K562 (cell line): ENCODE results near the gene SYMPK. TPM values are rescaled to one million over a fixed set of nuclear protein-coding genes. Genes with fewer than 3 reads are reported as not detected.
A peak's percentile ranks its signal among the peaks of the same experiment; 100 is the strongest.

ENCODE experiments used
- DPF2 ChIP-seq: fragments of 450-650 bp; IDR thresholded peaks from 2 replicates; pipeline ENCODE4 v1.6.1; 2016
- ETV5 ChIP-seq: sonication (generic); formaldehyde crosslinking; IDR thresholded peaks from 2 replicates; pipeline ENCODE4 v1.4.0; 2020; ENCODE audit warnings: low read depth, mild to moderate bottlenecking, missing genetic modification reagents
- ILF3 ChIP-seq: fragments of 450-650 bp; IDR thresholded peaks from 2 replicates; pipeline ENCODE4 v1.6.1; 2018; ENCODE audit warnings: antibody characterized with exemption, mild to moderate bottlenecking, moderate library complexity, borderline replicate concordance
- MYNN ChIP-seq, 2 experiments: sonication (generic); formaldehyde crosslinking in 1 of 2; IDR thresholded peaks; 2 replicates each; pipeline versions ENCODE4 v1.5.0 to v1.6.1; 2016 to 2020; ENCODE audit warnings: antibody characterized with exemption in 1 of 2, missing genetic modification reagents in 1 of 2
- NEUROD1 ChIP-seq: fragments of 150-350 bp; IDR thresholded peaks from 2 replicates; pipeline ENCODE4 v1.6.1; 2014; ENCODE audit warnings: borderline replicate concordance, low read length, low read depth; ENCODE audit not compliant: partially characterized antibody
- POLR2AphosphoS5 ChIP-seq: IDR thresholded peaks from 2 replicates; pipeline ENCODE4 v1.6.1; 2011; ENCODE audit warnings: mild to moderate bottlenecking, low read depth, low read length, moderate library complexity; ENCODE audit not compliant: control insufficient read depth, insufficient read depth
- SIN3A ChIP-seq, 2 experiments: fragments of 150-350 bp in 1 of 2; IDR thresholded peaks; 2 replicates each; pipeline ENCODE4 v1.6.1; 2011 to 2016; ENCODE audit warnings: borderline replicate concordance in 2 of 2, low read depth in 2 of 2, low read length in 2 of 2, mild to moderate bottlenecking in 2 of 2, moderate library complexity in 2 of 2; ENCODE audit not compliant: control insufficient read depth in 1 of 2
- SMARCA4 ChIP-seq: fragments of 450-650 bp; IDR thresholded peaks from 2 replicates; pipeline ENCODE4 v1.6.1; 2016
- SMARCA5 ChIP-seq: fragments of 450-650 bp; IDR thresholded peaks from 2 replicates; pipeline ENCODE4 v1.6.1; 2016
- SMC3 ChIP-seq: conservative IDR thresholded peaks from 2 replicates; pipeline ENCODE4 v1.6.1; 2011; ENCODE audit warnings: low read depth, low read length, improper control_type of control experiment; ENCODE audit not compliant: insufficient read depth
- SOX6 ChIP-seq: fragments of 450-650 bp; IDR thresholded peaks from 2 replicates; pipeline ENCODE4 v1.6.1; 2014; ENCODE audit warnings: mild to moderate bottlenecking
- SREBF1 ChIP-seq: fragments of 150-350 bp; IDR thresholded peaks from 2 replicates; pipeline ENCODE4 v1.6.1; 2014; ENCODE audit warnings: antibody characterized with exemption, low read depth, low read length, borderline replicate concordance
- TBP ChIP-seq: optimal IDR thresholded peaks from 2 replicates; pipeline ENCODE3; 2011; ENCODE audit warnings: low read depth, low read length, improper control_type of control experiment
- ZNF143 ChIP-seq: sonication (generic); formaldehyde crosslinking; IDR thresholded peaks from 2 replicates; pipeline ENCODE4 v1.9.0; 2022; ENCODE audit warnings: mild to moderate bottlenecking, missing genetic modification reagents
- ZNF592 ChIP-seq: fragments of 450-650 bp; IDR thresholded peaks from 2 replicates; pipeline ENCODE4 v1.6.1; 2017; ENCODE audit warnings: antibody characterized with exemption, mild to moderate bottlenecking
- polyA plus RNA-seq, 8 experiments: library from polyadenylated mRNA; depleted of rRNA in 4 of 8; stranded (reverse) in 5 of 8; unstranded in 3 of 8; fragments of >200 nt; fragmentation: Nextera tagmentation in 2 of 8; fragmentation: Illumina TruSeq in 1 of 8; extraction: Ambion mirVana in 2 of 8; extraction: Trizol in 1 of 8; gene quantifications; 2 replicates each; pipeline versions ENCODE4 v1.2.1 to v1.2.3, GENCODE V29; 2011 to 2014; ENCODE audit warnings: inconsistent platforms in 1 of 8, missing spikeins in 1 of 8
- total RNA-seq, 7 experiments: library from RNA; depleted of rRNA in 6 of 7; stranded (reverse); fragments of >200 nt in 6 of 7; fragmentation: Illumina TruSeq in 2 of 7; extraction: Trizol in 2 of 7; gene quantifications; 2 replicates each; pipeline versions ENCODE4 v1.2.1 to v1.2.3, GENCODE V29; 2011 to 2021; ENCODE audit warnings: low replicate concordance in 1 of 7
- TF ChIP-seq, protein P1 (sequence below): fragments of 150-350 bp; conservative IDR thresholded peaks from 2 replicates; pipeline ENCODE4 v1.6.1; 2014; ENCODE audit warnings: low read length
- TF ChIP-seq, protein P2 (sequence below): conservative IDR thresholded peaks from 2 replicates; pipeline ENCODE4 v1.6.1; 2011; ENCODE audit warnings: low read depth, mild to moderate bottlenecking, low read length; ENCODE audit not compliant: control insufficient read depth

Gene SYMPK
- total and polyA plus RNA-seq, 9 of the 15 experiments (the other 6 are each of a cell fraction or from before 2014, with no cell fraction given) = 0.73 to 95.5 (median 58.4) TPM

- TF ChIP-seq ZNF592 (peak; percentile 28; the same call in 1 of the 2 replicates), ETV5 (CRISPR knock-in tag) (0 out of 2 replicates have a peak, but pooled peaks have one; percentile 34), SMC3 (peak; percentile 88), MYNN (IDR thresholded peaks at IDR 0.05) (no peak), MYNN (CRISPR knock-in tag; IDR thresholded peaks at IDR 0.05) (no peak), SMARCA4 (peak; percentile 25; the same call in 1 of the 2 replicates), SREBF1 (peak; percentile 62; the same call in 1 of the 2 replicates), SIN3A (IDR thresholded peaks at IDR 0.05; ENCODE audit: borderline replicate concordance in 2 of 2, control insufficient read depth in 1 of 2, low read depth in 2 of 2, low read length in 2 of 2) (no peak), ZNF143 (CRISPR knock-in tag) (0 out of 2 replicates have a peak, but pooled peaks have one; percentile 38), POLR2AphosphoS5 (0 out of 2 replicates have a peak, but pooled peaks have one; percentile 53), SMARCA5 (no peak), SOX6 (peak; percentile 56; the same call in 1 of the 2 replicates), ILF3 (0 out of 2 replicates have a peak, but pooled peaks have one; percentile 50), NEUROD1 (peak; percentile 57), DPF2 (0 out of 2 replicates have a peak, but pooled peaks have one; percentile 30), TBP (peak; percentile 24)
- TF ChIP-seq, protein P1, sequence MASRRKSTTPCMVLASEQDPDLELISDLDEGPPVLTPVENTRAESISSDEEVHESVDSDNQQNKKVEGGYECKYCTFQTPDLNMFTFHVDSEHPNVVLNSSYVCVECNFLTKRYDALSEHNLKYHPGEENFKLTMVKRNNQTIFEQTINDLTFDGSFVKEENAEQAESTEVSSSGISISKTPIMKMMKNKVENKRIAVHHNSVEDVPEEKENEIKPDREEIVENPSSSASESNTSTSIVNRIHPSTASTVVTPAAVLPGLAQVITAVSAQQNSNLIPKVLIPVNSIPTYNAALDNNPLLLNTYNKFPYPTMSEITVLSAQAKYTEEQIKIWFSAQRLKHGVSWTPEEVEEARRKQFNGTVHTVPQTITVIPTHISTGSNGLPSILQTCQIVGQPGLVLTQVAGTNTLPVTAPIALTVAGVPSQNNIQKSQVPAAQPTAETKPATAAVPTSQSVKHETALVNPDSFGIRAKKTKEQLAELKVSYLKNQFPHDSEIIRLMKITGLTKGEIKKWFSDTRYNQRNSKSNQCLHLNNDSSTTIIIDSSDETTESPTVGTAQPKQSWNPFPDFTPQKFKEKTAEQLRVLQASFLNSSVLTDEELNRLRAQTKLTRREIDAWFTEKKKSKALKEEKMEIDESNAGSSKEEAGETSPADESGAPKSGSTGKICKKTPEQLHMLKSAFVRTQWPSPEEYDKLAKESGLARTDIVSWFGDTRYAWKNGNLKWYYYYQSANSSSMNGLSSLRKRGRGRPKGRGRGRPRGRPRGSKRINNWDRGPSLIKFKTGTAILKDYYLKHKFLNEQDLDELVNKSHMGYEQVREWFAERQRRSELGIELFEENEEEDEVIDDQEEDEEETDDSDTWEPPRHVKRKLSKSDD = peak; percentile 85; the same call in 1 of the 2 replicates
- TF ChIP-seq, protein P2, sequence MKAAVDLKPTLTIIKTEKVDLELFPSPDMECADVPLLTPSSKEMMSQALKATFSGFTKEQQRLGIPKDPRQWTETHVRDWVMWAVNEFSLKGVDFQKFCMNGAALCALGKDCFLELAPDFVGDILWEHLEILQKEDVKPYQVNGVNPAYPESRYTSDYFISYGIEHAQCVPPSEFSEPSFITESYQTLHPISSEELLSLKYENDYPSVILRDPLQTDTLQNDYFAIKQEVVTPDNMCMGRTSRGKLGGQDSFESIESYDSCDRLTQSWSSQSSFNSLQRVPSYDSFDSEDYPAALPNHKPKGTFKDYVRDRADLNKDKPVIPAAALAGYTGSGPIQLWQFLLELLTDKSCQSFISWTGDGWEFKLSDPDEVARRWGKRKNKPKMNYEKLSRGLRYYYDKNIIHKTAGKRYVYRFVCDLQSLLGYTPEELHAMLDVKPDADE = no peak
These were observed 45.8 kb downstream of the SYMPK start (continued) for GRCh38 chr19:45817010-45817724.
